HG02943 (cell line): Measurements from ENCODE around the gene ADK.
"Not testable (repeated sequence)": the region's sequence is repeated elsewhere in the genome, so short reads cannot be mapped to it uniquely, and the experiment has no call there.

Source experiments
- ATAC-seq: cut with Tn5 transposase; IDR thresholded peaks from one replicate; pipeline ENCODE4 v1.9.1; 2021; ENCODE audit warnings: mild to moderate bottlenecking, low read depth, moderate library complexity; ENCODE audit not compliant: unreplicated experiment

The ADK gene

DNA sequence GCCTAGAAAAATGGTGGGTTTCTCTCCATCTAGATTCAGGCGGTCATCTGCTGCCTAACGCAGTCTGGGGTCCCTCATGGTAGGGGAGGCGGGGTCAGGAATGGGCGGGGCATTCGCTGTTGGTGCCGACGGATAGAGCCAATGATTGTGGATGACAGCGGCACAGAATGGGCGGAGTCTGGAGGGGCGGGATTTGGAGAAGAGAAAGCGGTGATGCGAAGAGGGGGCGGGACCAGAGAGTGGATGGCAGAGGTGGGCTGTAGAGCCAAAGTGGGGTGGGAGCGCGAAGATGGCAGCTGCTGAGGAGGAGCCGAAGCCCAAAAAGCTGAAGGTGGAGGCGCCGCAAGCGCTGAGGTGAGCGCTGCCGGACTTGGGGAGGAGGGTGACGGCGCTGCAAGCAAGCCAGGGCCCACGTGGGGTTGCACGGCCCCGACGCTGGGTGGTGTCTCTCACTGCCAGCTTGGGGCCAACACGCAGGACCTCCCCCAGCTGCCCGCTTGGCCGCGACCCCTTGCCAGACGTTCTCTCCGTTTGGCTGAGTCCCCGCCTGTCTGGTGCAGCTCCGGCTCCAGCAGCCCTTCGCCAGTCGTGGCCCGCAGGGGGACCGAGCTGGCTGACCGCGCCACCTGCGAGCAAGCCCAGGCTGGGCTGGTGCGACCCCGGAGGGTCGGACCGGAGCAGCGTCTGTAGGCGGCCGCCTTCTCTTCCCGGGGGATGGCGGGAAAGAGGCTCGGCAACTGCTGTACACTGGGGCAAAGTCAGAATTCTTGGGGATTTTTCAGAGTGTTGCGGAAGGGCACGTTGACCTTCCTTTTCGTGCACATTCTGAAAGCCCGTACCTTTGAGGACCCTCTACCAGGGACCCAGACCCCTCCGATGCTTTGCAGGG lies at the start of gene ADK:
Gene ADK (plus strand): TSS at position 232 of the 889 bp plus-strand sequence. CDS start 58 bp downstream, at position 290.
- ATAC-seq: peak; percentile 74

DNA sequence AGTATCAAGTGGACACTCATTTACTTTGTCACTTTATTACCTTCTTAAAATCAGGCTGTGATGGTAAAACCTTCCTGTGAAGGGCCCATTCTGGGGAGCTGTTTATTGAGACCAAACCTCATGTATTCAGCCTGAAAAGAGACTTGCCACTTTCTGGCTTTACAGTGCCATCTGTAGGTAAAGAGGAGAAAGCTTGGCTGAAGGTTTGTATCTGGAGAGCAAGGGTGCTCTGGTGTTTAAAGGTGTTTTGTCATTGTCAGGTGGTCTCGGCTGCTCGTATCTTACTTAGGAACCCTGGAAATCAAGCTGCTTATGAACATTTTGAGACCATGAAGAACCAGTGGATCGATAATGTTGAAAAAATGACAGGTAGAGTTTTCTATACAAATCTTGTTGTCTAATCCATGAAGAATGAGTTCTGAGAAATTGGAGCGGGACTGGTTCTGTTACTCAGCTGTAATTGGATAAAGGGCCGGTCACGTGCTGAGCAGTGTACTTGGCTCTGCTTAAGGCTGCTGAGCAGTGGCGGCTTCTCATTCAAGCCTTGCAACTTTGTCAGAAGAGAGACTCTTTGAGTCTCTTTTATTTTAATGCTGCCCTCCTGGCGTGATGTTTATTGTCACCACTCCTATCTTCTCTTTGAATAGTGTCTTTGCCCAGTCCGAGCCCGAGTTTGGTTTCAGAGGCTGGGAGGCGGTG lies 47.3 kb upstream of the ADK start:
- ATAC-seq: no peak

DNA sequence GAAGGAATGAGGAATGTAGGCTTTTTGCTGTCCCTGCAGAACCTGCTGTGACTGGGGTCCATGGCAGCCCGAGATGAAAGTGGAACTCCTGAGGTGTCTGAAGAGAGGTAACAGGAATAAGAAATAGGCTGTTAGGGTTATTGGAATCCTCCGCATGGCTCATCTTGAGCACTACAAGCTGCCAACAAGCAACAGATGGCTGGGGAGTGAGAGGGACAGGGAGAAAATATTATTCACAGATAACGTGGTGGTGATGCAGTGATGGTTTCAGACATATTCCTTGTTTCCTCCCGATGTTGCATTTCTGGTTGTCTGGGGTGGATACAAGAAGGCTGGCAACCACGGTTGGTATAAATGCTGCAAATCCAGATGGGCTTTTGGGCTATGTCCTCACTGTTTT lies 46.5 kb upstream of the ADK start:
- no peak for ATAC-seq

DNA sequence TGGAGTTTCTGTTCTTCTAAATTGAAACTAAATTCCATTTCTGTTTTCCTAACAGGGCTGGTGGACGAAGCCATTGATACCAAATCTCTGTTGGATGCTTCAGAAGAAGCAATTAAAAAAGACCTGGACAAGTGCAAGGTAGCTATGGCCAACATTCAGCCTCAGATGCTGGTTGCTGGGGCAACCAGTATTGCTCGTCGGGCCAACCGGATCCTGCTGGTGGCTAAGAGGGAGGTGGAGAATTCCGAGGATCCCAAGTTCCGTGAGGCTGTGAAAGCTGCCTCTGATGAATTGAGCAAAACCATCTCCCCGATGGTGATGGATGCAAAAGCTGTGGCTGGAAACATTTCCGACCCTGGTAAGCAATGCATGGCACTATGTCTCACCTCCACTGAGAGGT lies 46.0 kb upstream of the ADK start:
- ATAC-seq: no peak

DNA sequence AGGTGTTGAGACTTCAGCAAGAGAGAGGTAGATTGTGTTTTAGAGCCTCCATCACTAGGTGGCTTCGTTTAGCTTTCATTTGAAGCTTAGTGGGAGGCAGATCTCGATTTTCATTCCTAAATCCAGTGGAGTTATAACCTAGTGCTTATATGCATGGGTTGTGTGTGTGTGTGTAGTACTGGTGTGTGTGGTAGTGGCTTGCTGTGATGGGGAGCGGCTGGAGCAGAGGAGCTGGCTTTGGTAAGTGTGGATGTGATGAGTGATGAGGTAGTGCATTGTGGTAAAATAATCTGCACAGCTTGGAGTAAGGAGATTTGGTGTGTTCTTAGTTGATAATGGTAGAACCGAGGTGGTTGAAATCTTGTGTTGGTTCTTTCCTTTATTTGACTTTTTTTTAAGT lies 43.6 kb upstream of the ADK start:
- ATAC-seq: no peak

- ATAC-seq: no peak
These were observed 41.6 kb upstream of the ADK start for GRCh38 chr10:74109452-74109851.

DNA sequence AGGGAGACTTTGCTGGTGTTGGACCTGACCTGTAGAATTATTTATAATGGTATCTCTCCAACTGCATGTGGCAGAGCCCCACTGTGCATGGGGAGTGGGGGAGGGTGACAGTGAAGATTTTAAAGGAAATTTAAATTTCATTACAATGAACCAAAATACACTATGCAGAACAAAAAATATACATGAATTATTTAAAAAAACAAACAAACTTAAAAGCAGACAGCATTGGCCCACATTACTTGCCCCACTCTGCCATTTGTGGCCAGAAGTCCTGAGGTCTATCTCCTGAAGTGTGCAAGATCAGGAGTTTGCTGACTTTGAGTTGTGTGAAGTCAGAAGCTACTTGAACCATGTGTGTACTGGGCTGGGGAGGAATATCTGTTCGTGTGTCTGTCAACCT lies 40.9 kb upstream of the ADK start:
- ATAC-seq: no peak

DNA sequence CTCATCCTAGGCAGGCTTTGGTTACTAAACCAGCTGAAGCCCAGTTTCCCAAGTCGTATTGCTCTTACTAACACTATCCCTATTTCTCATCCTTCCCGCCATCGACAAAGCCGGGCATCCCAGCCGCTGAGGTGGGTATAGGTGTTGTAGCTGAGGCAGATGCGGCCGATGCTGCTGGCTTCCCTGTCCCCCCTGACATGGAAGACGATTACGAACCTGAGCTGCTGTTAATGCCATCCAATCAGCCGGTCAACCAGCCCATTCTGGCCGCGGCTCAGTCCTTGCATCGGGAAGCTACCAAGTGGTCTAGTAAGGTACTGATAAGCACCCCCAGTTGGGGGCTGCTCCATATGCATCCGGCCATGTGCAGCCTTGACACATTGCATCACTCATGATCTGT lies 39.2 kb upstream of the ADK start:
- no peak for ATAC-seq

GRCh38 chr10:74113546-74113945 lies 37.5 kb upstream of the ADK start:
- no peak for ATAC-seq

DNA sequence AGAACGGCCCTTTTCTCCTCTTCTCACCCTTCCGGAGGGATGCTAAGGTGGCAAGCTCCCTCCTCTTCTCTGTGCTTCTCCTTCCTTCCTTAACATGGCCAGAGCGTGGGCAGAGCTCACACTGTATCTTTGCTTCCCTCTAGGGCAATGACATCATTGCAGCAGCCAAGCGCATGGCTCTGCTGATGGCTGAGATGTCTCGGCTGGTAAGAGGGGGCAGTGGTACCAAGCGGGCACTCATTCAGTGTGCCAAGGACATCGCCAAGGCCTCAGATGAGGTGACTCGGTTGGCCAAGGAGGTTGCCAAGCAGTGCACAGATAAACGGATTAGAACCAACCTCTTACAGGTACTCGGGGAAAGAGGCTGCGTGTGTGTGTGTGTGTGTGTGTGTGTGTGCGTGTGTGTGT lies 37.0 kb upstream of the ADK start:
- no peak for ATAC-seq

DNA sequence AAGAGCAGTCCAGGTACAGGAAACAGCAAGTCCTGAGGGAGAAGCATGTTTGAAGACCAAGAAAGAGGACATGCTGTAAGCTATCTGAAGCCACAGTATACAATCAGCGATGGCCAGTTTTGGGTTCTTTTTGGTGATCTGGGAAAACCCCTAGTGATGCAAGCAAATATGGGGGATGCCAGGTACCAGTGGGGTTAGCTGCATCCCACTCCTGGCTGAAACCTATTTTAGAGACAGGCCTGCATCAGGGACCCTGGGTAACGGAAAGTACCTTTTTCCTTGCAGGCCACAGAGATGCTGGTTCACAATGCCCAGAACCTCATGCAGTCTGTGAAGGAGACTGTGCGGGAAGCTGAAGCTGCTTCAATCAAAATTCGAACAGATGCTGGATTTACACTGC lies 33.3 kb upstream of the ADK start:
- no peak for ATAC-seq

DNA sequence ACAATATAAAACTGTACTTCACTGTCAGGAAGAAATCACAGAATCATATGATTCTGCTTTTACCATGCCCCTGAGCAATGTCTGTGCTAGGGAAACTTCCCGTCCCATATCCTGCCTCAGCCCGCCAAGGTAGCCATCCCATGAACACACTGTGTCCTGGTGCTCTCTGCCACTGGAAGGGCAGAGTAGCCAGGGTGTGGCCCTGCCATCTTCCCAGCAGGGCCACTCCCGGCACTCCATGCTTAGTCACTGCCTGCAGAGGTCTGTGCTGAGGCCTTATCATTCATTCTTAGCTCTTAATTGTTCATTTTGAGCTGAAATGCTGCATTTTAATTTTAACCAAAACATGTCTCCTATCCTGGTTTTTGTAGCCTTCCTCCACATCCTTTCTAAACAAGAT lies 32.2 kb upstream of the ADK start:
- no peak for ATAC-seq

DNA sequence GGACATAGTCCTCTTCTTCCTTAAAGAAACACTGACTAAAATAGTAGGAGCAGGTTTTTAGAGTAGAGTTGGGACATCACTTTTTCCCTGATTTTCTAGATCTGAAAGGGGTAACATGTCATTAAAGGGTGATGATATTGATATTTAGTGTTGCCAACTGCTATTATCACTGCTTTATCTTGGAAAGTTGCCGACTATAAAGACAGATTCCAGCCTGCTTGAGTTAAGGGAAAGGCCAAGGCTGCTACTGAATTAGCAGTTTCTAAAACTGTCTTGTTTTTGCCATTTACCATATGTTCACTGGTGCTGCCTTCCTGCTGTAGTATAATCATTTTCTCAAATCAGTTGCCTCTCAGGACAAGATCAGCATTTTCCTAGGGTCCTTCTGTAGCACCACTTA lies 30.1 kb upstream of the ADK start:
- ATAC-seq: no peak

DNA sequence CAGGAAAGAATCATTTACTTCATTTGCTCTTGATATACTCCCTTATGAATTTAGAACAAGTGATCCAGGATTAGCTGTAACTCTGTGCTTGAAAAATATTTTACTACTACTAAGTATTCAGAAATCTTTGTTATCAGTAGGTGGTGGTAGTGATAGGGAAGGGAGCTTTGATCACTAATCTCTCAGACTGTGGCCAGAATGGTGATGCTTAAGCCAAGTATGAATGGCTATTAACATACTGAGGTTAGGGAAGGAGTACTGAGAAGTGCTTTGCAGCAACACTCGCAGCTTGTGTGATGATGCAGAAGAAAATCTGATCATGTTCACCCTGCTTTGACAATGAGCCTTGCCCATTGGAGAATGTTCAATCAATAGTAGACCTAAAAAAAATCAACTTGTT lies 29.7 kb upstream of the ADK start:
- ATAC-seq: no peak

DNA sequence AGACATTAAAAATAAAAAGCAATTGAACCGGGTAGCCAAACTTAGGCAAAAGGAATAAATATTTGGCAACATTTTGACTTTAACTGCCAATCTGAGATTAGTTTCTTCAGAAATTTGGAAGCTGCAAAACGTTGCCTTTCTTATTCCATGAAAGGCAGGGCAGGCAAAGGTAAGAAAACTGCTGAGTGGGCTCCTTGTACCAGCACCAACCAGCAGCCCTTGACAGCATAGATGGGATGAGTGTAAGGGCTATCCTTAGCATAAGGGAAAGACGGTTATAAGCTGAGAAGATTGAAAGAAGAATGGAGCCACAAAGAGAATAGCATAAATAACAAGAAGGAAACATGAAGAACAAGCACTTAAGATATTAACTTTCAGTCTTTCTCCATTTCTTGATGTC lies 29.0 kb upstream of the ADK start:
- ATAC-seq: no peak

GRCh38 chr10:74123081-74123480 lies 27.9 kb upstream of the ADK start:
- ATAC-seq: no peak

DNA sequence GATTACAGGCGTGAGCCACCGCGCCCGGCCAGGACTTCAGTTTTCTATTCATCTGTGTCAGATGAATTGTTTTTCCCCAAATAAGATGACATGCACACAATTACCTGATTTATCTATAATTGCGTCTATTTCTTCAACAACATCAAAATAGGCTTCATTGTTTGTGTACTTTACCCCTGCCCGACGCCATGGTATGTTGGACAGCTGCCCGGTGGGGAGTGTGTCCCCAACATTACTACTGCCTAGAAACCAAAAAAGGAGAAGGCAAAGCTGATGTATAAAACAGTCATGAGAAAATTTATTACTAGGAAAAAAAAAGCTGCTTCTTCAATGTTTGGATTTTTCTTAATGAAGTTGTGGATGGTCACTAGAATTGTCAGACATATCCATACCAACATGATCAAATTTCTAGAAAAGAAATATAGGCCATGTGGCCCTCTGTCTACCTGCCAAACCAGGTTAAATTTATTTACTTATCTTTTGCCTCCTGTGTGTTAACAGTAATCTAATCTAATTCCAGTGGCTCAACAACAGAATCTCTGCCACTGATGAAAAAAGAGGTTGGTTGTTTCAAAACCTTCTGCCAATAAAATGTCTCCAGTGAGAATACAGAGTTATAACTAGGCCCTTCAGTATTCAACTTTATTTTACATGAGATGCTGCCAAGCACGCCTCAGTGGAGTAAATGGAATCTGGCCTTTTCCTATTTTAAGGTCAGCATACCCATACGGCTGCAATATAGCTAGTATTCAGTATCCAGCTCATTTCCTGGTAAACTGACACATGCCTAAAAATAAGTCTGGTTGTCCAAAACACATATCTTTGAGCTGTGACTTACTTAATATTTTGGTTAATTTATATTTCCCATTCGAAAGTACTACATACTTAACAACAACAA lies 16.8 kb upstream of the ADK start:
- no peak for ATAC-seq

DNA sequence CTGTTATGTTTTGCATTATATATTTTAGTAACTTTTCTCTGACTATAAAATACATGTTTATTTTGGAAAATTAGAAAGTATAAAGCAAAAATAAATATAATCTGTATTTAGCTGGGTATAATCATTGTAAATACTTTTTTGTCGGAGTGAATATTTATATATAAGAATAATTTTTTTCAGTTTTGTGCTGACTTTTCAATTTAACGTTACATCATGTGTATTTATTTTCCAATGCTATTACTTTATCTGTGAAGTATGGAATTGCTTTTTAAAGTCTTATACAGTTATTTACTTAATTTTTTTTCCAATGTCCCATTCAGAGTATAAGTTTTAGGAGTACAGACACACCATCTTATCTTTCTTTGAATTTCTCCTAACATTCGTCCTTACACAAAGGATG lies 15.6 kb upstream of the ADK start:
- no peak for ATAC-seq

DNA sequence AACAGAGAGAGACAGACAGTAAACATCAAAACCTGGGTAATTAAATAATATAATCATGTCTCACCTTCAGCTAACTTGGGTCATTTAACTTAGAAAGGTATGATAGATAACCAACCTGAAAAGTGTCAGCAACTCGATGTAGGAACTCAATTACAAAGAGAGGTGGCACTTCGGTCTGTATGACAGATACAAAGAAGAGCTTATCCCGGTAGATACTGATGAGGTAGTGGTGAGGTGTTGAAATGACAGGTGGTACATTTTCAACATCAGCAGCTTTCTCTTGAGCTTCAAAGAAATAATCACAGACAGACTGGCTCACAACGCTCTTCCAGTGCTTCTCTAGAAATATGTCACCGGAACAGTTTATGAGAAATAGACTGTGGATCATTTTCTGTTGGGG lies 13.0 kb upstream of the ADK start:
- no peak for ATAC-seq

GRCh38 chr10:74138596-74138995 lies 12.4 kb upstream of the ADK start:
- not testable (repeated sequence) for ATAC-seq

DNA sequence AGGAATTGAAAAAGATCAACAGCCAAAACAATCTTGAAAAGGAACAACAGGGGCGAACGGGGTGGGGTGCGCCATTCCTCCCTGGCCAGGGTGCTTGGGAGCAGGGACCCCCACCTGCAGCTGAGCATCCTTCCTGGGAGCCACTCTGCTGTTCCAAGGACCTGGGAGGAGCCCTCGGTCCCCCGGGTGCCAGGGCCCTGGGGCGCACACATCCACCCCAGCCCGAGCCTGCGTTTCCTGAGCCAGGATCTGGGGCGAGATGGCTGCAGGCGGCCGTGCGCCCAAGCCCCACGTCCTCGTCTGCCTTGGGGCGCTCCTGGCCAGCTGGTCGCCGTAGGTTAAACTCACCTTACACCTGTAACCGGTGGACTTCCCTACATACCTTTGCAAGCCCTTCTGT lies 11.0 kb upstream of the ADK start:
- ATAC-seq: no peak
